GM21360 (cell line): ENCODE measurements around the gene RGMA.
"Not testable (repeated sequence)": the region's sequence is repeated elsewhere in the genome, so short reads cannot be mapped to it uniquely, and the experiment has no call there.

ENCODE experiments used
- ATAC-seq: cut with Tn5 transposase; IDR thresholded peaks from one replicate; pipeline ENCODE4 v1.9.1; 2021; ENCODE audit warnings: mild to moderate bottlenecking, moderate library complexity; ENCODE audit not compliant: unreplicated experiment

The RGMA gene

DNA sequence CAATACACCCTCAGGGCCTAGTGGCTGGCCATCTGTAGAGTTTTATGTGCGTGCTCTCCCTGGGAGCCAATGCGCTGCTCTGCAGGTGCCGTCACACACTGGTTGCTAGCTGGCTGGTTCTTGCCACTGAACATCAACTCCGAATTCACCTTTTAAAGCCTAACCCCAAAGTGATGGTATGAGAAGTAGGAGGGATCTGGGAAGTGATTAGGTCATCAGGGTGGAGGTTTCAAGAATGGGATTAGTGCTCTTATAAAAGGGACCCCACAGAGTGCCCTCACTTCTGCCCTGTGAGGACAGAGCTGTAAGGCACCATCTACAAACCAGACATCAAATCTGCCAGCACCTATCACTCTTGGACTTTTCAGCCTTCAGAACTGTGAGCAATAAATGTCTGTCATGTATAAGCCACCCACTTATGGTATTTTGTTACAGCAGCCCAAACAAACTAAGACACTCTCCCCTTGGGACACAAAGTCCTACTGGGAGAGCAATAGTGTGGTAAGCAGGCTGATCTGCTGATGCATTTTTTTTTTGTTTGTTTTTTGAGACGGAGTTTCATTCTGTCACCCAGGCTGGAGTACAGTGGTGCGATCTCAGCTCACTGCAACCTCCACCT, 20.3 kb downstream of the RGMA start:
- ATAC-seq = no peak

GRCh38 chr15:93067649-93068085, 21.3 kb downstream of the RGMA start:
- ATAC-seq = no peak

DNA sequence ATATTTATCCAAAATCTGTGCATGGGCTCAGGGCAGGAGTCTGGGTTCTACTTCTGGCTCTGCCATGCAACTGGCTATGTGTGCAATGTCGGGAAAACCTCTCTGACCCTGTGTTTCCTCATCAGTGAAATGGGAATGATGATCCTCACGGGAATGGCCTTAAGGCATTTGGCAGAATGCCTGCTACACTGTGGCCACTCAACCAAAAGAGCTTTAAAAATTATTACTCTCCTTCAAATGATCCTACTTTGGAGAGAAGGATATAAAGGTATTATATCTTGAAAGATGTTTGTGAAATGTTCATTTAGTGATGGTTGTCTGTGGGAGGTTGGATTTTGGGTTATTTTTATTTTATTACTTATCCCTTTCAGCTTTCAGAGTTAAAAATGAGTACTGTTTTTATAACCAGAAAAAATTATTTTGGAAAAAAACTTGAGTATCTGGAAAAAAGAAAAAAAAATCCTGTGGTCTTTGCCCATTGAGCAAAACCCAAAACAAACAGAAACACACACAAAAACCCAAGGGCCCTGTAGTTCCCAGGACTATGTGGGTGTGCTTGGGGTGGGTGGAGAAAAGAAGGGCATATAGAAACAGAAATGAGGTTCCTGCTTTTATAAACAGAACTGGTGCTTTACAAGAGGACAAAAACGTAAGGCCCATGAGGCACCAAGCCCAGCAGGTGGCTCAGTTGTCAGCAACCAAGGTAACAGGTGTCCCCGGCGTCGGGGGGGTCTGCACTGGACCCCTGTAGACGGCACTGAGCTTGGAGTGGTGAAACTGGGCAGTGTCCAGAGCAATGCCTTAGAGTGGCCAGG, 22.0 kb downstream of the RGMA start:
- ATAC-seq = no peak

DNA sequence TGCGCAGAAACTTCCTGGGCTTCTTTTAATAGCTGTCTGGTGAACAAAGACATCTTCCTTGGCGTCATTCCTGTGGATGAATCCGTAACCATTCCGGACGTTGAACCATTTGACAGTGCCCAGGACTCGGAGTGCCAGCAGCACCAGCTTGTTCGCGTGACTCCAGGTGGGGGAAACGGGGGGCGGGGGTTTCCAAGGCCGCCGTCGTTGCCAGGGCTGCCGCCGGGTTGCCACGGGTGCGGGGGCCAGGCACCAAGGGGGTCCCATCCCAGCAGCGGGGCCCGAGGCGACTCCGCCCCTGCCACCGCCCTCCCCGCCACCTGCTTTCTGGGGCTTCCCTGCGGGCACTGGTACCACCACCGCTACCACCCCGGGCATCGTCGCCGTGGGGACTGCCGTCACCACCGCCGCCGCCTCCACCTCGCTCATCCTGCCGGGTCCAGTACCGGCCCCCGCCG, 22.8 kb downstream of the RGMA start:
- ATAC-seq = no peak

DNA sequence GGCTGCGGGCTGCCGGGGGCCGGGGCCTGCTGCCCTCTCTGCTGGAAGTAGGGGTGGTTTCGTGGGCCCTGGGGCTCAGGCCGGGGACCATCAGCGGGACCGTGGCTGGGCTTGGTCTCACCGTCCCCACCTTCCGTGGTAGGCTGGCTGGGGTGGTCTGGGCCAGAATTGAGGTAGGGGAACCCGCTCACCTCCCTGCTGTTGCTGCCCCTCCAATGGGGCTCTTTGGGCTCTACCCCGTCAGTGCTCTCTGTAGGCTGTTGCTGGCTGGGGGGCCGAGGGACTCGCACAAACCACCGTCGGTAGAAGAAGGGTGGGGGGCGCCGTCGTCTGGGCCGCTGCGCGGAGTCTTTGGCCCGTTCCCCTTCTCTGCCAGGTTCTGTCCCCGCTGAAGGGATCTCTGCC, 23.4 kb downstream of the RGMA start:
- ATAC-seq = no peak

DNA sequence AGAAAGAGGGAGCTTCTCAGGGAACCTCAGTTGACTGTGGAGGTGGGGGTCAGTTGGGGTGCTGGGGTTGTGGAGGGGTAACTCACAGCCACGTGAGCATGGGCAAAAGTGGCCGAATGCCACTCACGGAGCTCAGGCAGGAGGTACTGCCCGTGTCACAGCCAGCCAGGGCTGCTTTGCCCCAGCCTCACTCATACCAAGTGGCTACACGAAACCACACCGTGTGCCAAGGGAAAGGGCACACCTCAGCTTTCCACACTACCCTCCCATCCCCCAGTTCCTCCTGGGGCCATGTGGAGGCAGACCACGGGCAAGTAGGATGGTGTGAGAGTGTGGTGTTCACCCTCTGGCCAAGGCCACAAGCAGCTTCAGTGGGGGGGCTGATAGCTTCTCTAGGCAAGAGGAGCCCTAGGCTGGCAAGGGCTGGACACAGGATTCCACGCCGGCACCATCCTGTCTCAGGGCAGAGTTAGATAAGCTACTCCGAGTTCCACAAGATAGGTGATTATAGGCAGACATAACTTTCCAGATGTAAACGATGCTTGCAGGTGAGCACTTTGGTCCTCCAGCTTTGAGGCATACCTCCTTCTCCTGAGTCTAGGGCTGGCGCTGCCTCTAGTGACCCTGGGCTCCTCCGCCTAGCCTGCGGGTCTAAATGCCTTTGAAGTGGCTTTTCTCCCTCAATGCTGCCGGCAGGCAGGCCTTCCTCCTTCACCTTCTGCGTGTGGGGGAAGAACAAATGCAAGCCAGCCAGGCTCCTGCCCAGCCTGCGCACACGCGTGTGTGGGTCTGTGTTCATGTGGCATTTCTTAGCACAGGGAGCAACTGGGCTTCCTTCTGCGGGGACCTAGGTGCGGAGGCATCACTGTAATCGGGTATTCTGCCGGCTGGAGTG, 25.0 kb downstream of the RGMA start:
- no peak for ATAC-seq

DNA sequence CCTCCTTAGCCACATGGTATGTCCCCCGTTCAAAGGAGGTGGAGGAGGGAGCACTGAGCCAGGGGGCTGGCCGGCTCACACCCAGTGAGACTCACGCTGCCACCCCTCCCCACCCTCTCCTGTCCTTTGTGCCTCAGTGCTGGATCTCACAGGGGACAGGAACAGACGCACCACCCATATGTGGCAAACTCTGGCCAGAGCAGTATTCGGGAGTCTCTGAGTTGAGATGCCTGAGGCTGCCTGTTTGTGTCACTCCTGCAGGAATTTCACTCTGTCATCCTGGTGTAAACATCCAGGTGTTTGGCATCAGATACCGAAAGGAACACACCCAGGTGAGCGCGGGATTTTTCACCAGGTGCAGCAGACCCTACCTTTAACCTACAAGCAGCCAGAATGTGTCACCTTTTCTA, 25.7 kb downstream of the RGMA start:
- no peak for ATAC-seq

DNA sequence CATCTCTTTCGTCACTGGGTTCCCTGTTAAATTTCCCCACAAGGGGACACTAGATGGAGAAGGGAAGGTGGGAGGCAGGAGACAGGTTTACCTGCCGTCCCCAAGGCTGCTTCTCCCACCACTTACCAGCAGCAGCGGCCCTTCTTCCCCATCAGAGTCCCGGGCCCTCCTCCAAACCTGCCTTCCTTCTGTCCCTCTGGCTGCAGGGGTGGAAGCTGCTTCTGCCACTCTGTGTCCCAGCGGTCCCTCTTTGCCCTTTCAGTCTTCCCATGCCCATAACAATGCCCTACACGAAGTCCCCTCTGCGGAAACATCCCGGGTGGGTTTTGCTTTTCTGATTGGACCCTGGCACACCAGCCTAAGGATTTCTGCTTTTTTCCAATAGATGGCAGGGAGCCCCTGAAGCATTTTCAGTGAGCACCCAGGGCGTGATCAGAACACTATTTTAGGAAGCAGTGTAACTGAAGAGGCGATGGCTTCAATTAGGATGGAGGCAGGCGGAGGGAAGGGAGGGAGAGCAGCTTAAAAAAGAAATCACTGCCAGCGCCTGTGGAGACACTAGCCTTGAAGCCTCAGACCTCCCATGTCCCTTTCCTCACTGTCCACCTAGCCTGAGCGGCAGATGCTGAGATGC, 26.3 kb downstream of the RGMA start:
- not testable (repeated sequence) for ATAC-seq

- no peak for ATAC-seq
These were observed 28.4 kb downstream of the RGMA start for GRCh38 chr15:93060336-93061248.

GRCh38 chr15:93059442-93059841, 29.6 kb downstream of the RGMA start:
- ATAC-seq = no peak

DNA sequence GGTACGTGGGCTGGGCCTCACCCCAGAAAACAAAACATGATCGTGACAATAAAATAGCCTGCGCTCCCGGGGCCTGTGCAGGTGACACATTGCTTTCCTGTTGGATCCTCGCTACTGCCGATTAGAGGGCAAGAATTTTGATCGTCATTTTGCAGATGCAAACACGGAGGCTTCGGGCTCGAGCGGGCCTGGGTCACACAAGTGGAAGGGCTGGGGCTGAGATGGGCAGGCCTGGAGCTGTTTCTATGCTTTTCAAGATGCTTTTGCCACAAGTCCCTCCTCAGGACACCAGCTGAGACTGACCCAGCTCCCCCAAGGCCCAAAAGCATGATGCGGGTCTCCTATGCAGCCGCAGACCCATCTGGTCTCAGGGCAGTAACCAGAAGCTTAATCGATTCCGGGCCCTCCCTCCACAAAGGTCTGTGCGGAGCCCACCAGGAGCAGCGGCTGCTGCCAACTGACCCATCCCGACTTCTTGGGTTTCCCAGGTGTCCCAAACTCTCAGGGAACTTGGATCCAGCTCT, 30.0 kb downstream of the RGMA start:
- ATAC-seq = no peak

DNA sequence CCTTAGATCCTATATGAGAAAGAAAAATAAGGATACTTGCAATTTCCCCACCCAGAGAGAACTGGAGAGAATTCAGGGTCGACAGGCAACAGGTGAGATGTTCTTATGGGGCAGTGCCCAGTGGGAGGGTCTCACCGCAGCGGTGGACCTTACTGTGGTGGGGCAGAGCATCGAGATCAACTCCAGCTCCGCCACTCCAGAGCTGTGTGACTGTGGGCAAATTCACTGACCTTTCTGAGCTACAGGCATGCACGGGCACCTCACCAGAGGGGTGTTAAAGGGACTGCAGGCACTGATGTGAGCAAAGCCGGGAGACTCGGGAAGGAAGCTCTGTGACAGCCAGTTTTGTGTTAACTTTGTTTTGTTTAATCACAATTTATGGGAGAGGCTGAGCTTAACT, 30.9 kb downstream of the RGMA start:
- no peak for ATAC-seq

DNA sequence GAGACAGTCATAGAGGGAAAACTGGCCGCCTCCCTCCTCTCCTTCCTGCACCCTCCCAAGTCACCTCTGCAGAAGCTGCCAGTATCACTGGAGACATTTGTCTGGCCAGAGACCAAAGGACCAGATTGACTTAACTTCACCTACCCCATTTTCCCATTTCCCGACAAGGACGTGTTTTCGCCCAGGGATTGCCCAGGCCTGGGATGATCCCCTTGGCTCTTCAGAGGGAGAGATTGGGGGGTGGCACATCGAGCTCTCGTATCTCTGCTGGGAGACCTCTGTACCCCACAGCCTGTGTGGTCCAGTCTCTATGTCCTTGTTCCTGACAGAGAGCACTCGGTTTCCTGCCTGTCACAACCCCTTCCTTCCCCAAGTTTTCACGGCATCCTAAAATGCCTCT, 31.4 kb downstream of the RGMA start:
- no peak for ATAC-seq

DNA sequence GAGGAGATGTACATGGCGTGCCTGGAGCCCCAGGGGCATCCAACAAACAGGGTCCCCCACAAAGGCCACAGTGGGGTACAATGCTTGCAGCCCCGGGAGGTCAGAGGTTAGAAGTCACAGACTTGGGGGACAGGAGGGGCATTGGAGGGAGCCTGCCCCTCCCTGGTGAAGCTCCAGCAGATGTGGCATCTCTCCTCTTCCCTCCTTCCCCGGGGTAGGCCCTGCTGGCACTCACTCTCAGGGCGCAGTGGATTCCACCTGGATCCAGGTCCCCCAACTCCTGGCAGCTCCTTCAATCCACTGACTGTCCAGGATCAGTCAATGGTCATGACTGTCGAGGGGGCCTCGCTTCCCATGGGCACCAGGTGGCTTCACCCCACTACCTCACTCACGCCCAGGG, 32.2 kb downstream of the RGMA start:
- no peak for ATAC-seq

DNA sequence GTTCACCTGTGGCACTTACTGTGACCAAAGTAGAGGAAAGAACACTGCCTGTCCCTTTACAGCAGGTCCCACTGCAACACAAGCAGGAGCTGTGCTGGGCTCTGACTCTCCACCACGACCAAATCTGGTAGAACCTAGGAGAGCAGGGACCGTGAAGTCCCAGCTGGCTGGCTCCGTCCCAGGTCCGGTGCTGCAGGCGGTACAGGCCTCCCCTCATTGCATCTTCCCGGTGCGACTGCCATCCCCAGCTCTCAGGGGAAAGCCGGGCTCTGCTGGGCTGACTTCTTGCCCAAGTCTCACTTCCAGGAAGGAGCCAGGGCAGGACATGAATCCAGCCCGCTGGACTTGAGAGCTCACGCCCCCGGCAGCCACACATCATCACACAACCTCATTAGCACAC, 33.8 kb downstream of the RGMA start:
- ATAC-seq = no peak

GRCh38 chr15:93052090-93052879, 36.7 kb downstream of the RGMA start:
- ATAC-seq = no peak

DNA sequence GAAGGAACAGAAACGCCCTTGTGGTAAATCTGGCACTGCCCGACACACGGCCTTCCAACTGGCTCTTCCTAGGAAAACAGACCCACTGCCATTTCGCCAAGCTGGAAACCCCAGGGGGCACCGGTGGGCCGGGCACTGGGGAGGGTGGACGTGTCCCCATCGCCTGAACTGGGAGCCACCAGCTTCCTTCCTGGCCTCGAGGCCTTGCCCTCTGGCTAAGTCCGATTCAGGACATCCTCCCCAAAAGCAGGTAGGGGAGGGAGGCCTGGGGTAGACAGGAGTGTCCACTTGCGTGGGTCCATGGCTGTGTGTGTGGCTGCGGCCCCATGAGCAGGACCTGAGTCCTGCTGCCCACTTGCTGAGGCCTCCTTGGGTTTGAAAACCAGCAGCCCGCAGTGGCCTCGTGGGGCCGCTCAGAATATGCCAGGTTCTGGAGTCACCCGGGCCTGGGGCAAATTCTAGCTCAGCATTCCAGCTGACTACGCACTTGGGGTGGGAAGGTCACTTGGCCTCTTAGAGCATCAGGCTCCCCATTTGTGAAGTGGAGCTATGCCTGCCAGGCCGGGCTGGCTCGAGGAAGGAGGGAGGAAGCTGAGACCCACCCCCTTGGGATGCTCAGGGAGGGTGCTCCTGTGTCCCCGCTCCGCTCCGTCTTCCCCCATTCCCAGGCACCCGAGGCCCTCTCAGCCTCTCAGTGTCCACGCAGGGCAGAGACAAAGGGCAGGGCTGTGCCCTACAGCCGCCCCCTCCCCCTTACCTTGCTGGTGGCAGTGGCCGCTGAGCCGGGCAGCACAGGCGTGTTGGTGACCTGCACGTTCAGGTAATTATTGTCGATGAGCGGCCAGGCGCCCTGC, 37.5 kb downstream of the RGMA start:
- ATAC-seq = no peak

- no peak for ATAC-seq
These were observed 38.4 kb downstream of the RGMA start for GRCh38 chr15:93050648-93051047.
